Effector CD4-positive, alpha-beta T cell (primary cell): ENCODE data around the gene NEDD8.
A peak's percentile ranks its signal among the peaks of the same experiment; 100 is the strongest.
"Not testable (repeated sequence)": the region's sequence is repeated elsewhere in the genome, so short reads cannot be mapped to it uniquely, and the experiment has no call there.

ENCODE experiments used
- DNase-seq: peaks from one replicate; pipeline ENCODE4 v3.0.0-alpha.2; 2020

Gene NEDD8

DNA sequence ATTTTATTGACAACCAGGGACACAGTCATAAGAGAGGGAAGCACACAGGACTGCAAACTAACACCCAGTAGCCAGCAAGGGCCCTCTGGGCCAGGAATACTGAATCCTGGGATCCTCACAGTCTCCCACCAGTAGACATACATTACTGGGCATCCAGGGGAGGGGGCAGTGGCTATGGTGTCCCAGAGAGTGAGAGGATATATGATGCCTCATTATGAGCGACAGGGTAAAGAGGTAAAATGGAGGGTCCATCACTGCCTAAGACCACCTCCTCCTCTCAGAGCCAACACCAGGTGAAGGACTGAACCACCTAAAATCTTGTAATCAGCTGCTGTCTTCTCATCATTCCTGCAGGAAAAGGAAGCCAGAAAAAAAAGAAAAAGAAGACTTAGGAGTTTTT is 15.3 kb downstream of the NEDD8 start:
- not testable (repeated sequence) for DNase-seq

DNA sequence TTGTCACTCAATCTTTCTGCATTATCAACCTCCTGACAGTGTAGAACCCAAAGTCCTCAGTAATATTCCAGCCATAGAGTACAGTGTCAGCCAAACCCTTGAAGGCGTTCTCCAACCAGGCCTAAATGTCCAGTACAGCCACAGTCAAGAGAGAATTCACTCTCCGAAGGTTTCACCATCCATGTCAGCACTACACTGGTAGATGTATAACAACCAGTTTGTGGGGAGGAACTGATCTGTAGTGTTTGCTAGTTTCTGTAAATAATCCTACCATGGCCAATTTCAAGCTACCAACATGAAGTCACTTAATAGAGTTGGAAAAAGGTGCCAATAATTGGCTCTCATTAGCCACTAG is 15.8 kb downstream of the NEDD8 start:
- no peak for DNase-seq

DNA sequence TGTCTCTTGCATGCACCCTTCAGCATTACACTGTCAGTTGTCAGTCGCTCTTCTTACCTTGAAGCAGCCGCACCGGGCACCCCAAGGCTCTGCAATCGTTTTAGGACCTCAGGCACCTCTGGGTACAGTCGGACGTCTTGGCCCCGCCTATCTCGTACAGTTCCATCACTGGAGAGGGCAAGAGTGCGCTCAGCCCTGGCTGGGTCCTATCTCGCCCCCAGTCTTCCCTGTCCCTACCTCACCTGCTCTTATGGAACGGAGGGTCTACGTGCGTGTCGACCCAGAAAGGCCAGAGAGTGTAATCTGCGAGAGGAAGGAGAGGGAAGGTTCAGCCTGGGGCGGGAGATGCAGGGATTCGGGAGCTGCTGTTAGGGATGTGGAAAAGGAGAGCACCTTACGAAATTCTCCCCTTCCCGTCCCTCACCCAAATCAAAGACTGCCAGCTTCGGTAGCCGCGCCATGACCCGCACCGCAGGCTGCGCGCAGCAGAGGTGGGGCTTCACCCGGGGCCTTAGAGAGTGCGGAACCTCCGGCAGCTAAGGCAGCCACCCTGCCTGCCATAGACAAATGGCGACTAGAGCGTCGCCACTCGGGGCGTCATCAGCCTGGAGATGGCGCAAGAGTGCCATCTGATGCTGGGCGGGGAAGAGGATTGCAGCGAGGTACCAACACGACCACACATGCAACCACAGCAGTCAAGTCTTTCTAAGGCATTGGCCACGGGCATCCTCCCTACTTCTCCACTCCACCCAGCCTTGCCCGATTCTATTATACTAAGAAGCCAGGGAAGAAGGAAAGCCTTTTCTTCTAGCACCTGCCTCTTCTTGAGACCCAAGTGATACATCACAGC is 16.4 kb downstream of the NEDD8 start, which contains the start of gene MDP1:
Gene MDP1 (minus strand): TSS at position 572 of the 850 bp plus-strand sequence. CDS start 111 bp downstream, at position 461.
- DNase-seq = peak; percentile 85

DNA sequence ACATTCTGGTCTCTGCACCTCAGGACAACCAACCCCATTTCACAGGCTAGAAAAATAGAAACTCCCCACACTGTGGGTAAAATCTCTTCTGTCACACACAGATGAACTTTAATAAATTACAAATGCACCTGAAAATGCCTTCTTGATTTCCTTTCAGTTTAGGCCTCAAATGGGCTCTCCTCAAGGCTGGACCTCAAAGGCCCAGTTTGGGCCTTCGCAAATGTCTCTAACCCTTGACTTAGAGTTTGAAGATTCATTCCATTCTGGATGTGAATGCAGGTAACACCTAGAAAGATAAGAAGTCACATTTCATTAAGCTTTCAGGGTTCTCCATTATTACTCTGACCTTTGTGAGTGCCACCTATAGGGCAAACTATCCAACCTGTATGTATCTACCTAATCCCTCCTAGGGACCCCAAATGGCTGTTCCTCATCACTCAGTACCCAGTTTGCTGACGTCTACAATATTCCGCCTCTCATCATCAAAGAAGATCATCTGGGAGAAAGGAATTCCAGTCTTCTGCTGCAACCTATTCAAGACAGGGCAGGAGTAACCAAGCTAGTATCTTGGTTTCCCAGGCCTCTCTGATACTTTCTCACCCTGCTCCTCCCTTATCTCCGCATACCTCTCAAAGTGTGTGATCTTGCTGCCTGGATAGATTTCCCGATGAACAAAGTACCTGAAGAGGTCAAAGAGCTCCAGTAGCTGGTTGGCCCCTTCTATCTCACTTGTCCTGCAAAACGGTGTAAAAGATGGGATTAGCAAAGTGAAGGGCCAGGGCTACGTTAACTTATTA is 18.1 kb downstream of the NEDD8 start:
- DNase-seq = no peak

DNA sequence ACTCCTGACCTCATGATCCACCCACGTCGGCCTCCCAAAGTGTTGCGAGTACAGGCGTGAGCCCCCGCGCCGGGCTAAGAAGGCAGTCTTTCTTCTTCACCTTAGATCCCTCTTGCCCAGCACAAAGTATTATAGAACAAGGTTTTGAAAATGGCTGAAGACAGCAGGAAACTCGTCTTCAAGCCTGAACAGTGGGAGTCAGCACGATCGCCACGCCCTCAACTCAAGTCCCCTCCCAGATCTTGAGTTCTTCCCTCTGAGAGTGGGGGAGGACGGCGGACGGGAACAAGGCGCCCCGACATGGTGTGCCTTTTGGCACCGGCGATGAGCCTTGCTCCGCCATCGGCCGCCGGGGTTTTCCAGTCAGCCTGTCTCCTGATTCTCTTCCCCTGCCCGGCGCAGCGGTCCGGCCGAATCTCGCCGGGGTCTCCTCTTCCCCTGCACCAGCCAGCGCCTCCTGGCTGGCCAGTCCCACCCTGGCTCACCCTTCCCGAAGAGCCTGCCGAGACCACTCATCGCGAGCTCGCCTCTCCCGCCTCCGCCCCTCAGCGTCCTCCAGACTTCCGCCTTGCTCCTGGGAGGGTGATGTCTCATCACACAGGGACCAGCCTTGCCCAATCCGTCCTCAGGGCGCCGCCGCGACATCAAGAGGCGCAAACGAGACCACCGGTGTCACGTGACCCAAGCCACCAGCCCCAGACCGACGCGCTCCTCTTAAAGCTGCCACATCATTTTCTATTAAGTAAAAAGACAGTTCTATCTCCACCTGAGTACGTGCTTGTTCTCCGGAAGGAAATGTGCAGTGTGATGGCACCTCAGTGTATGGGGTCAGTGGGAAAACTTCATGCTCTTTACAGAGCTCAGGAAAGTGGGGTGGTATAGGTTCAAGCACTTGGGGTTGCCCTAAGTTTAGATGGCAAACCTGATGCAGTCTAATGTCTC is 19.0 kb downstream of the NEDD8 start, which contains the start of gene CHMP4A:
Gene CHMP4A (minus strand): TSS at position 565 of the 942 bp plus-strand sequence. CDS start 49 bp downstream, at position 516.
- DNase-seq = peak; percentile 97

DNA sequence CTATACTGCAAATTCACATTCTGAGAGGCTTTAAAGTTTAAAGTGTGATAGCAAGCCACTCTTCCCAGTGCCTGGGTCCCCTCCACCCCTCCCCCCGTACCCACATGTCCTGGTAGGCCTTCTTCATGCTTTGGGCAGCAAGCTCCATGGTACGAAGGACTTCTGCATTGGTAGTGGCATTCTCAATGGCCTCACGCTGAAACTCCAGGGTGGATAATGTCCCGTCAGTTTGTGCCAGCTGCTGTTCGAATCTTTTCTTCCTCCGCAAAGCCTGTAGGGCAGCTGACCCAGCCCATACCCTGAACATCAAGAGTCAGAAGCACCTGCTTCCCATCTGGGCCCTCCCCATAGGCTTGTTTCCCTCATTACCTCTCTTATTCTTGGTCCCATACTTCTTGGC is 20.9 kb downstream of the NEDD8 start:
- no peak for DNase-seq

DNA sequence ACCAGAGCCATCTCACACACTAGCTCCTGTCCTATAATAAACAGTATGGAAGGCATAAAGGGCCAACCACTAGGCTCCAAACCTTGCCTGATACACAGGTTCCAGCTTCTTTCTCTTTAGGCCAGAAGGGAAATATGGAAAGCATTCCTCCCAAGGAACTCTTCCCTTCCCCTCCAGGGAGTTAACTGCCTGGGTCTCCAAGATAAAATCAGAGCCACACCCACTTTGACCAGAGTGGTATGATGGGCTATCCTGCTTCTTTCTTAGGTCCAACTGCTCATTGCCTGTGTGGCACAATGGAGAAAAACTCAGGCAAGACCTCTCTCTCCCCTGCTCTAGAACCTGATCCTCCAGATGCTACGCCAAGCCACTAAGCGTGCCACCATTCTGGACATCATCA is 24.5 kb downstream of the NEDD8 start:
- DNase-seq = no peak

DNA sequence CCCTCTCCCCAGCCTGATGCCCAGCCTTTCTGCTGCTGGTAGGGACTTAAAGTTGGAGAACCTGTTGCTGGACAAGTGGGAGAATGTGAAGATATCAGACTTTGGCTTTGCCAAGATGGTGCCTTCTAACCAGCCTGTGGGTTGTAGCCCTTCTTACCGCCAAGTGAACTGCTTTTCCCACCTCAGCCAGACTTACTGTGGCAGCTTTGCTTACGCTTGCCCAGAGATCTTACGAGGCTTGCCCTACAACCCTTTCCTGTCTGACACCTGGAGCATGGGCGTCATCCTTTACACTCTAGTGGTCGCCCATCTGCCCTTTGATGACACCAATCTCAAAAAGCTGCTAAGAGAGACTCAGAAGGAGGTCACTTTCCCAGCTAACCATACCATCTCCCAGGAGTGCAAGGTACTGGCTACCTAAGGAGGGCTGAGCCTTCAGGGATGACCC is 25.0 kb downstream of the NEDD8 start:
- DNase-seq = no peak

DNA sequence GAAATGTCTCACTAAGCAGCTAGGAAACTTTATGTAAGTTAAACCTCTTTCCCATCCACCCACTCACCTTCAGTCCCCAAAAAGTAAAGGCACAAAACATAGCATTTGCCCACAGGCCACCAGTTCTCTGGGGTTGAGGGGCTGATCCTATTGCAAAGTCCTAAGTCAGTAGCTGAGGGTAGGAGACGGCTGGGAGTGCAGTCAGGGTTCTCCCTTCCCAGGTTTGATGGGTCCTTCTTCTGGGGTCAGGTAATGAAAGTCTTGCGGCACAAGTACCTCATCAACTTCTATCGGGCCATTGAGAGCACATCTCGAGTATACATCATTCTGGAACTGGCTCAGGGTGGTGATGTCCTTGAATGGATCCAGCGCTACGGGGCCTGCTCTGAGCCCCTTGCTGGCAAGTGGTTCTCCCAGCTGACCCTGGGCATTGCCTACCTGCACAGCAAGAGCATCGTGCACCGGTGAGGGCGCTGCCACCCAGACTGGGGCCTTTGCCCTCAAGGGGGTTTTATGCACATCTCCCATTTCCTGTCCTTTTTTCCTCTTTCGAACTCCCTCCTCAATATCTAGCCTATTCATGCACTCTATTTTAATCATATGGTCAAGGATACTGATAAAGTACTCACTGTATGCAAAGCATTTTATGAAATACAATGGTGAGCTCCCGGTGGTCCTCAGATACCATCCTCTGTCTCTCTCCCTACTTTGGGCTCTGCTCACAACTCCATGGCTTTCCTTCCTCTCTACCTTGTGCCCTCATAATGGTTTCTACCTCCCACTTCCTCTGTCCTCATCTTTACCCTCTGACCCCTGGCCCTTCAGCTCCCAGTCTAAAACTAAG is 25.7 kb downstream of the NEDD8 start:
- DNase-seq = no peak

DNA sequence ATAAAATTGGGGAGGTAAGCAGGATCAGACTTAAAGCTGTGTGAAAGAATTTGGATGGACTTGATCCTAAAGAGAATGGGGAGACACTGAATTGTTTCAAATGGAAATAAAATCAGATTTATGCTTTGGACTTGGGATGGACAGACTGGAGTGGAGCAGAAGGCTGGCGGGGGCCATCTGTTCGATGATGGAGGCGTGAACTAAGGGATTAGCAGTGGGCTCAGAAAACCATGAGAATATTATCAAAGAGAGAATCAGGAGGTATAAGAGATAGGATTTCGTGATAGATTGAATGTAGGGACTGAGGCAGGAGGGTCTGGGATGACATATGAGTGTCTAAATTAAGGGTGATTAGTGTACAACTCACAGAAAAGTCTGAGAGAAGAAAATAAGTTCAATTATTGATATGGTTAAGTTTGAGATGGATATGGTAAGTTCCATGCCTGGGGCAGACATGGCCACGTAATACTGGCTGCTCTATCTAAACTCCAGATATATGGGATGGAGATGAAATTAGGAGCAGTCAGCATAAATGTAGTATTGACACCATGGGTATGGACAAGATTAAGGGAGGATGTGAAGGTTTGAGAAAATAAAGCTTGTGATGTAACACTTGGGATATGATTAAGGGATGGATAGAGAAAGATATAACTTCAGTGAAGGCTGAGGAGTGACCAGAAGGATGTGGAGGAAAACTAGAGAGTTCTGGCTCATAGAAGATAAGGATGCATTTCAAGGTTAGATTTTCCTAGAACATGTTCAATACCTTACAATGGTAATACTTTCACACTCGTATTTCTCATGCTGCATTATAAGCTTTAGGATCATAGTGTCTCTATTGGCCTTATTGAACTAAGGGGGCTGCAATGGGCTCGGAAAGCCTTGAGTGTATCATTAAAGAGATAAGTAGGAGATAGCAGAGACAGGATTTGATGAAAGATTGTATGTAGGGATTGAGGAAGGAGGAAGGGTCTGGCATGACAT is 27.7 kb downstream of the NEDD8 start:
- no peak for DNase-seq

DNA sequence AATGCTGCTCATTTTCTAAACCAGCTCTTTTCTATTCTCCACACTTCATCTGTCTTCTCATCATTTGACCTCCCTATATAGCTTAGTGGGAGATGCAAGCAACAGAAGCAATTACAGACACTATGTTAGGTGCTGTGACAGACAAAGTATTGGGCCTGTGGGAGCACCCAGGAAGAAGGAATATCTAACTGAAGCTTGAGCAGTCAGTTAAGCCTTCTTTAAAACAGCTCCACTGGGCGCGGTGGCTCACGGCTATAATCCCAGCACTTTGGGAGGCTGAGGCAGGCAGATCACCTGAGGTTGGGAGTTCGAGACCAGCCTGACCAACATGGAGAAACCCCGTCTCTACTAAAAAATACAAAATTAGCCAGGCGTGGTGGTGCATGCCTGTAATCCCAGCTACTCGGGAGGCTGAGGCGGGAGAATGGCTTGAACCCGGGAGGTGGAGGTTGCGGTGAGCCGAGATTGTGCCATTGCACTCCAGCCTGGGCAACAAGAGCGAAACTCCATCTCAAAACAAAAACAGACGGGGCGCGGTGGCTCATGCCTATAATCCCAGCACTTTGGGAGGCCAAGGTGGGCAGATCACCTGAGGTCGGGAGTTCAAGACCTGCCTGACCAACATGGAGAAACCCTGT is 28.8 kb downstream of the NEDD8 start:
- DNase-seq = not testable (repeated sequence)

DNA sequence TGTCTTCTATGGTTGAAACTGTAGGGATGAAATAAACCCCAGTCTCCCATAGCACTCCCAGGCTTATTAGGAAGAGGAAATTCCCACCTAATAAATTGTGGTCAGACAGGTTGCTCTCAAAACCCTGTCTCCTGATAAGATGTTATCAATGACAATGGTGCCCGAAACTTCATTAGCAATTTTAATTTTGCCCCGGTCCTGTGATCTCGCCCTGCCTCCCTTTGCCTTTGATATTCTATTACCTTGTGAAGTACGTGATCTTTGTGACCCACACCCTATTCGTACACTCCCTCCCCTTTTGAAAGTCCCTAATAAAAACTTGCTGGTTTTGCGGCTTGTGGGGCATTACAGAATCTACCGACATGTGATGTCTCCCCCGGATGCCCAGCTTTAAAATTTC is 29.6 kb downstream of the NEDD8 start:
- DNase-seq = not testable (repeated sequence)

DNA sequence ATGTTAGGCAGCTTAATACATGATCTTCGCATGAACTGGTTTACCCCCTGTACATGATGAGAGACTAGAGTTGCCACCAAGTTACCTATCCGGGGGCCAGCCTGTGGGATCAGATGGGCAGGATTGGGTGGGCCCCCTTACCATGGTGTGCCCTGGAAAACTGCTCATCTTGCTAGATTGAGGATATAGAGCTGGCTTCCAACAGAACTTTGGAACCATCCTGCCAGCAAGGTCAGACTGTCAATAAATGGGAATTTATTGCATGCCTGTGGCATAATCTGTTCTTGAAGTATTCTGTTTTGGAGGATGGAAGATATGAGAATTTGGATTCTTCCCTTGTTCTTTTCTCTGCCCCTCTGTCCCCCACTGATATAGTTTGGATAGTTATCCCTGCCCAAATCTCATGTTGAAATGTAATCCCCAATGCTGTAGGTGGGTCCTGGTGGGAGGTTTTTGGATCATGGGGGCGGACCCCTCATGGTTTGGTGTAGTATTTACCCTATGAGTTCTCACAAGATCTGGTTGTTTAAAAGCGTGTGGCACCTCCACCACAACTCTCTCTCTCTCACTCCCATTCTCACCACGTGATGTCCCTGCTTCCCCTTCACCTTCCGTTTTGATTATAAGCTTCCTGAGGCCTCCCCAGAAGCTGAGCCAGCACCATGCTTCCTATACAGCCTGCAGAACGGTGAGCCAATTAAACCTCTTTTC is 33.2 kb downstream of the NEDD8 start:
- no peak for DNase-seq

DNA sequence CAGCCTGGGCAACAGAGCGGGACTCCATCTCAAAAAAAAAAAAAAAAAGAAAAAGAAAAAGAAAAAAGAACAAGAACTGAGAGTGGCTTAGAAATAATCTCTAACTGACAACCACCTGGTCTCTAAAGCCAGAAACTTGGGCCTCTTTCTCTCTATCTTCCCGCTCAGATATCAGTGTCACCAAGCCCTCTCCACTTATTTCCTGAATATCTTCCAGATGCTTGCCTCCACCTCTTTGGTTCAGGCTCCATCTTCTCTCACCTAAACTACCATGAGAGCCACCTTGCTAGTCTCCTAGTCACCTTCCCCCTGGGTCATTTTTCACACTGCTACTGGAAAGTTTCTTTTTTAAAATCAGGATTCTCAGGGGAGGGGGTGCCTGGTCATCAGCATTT is 35.1 kb downstream of the NEDD8 start:
- DNase-seq = no peak

DNA sequence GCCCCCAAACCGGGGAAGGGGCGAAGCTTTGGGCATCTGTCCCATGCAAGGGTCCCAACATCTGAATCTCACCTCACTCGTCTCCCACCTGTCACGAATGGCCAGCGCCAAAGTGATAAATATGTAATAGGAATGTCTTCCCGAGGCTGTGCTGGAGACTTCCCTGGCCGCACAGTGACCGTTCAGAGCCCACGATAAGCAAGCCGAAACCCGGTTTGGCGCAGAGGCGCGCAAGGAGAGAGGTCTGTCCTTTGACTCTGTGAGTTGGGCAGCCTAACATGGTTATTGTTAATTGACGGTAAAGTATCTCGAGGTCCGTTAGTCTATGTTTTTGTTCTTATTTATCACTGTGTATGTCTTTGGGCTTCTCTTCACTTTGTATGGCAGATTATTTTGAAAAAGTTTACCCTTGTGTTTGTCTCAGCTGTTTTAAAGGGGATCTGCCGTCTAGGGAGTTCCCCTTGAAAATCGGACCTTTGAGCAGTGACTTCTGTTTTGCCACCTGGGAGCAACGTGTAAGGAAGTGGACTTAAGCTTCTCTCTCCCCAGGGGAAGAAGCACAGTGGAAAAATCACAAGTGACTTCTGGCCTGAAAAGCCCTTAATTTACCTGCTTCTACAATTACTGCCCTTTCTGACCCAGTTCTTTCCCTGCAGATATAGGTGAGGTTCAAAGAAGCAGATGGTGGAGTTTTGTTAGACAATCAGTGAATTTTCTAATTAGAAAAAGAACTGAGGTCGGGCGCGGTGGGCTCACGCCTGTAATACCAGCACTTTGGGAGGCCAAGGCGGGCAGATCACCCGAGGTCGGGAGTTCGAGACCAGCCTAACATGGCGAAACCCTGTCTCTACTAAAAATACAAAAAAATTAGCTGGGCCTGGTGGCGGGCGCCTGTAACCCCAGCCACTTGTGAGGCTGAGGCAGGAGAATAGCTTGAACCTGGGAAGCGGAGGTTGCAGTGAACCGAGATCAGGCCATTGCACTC is 35.8 kb downstream of the NEDD8 start:
- DNase-seq = no peak

DNA sequence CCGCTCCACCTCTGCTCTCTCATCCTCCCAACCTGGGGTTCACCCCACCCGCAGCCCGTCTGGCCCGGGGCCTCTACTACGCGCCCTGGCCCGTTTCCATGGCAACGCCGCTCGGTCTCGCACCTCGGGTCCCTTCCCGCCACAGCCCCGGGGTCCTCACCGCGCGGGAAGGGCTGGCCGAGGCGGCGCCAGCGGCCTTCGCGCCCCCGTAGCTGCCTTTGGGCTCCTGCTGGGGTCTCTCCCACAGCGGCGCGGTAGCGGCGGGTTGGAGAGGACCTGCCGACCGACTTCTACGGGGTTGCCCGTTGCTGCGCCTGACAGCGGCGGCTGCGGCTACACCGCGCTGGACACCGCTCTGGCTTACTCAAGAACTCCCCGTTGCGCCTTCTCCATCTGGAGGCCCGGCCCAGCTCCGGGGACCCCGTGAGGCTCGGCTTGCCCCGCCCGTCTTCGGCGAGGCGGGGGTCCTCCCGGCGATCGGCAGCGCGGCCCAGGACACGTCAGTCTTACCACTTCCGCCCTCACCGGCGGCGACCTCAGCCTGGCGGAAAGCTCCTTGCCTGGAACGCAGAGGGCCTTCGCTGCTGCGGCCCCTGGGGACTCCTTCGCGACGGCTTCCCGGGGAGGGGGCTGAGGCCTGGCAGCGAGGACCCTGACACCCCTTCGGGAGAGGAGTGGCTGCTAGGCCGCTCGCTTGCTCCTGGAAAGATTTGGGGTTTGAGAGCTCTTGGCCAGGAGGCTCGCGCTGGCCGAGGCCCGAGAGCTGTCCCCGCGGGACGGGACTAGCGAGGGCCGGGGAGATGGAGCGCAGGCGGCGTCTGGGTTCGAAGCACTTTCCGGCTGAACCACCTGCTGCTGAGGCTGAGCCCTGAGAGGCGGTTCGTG is 36.7 kb downstream of the NEDD8 start, which contains the start of gene TM9SF1:
Gene TM9SF1 (minus strand): TSS at position 256 of the 885 bp plus-strand sequence. CDS start 422 bp downstream, outside the sequence.
- peak; percentile 87 for DNase-seq

DNA sequence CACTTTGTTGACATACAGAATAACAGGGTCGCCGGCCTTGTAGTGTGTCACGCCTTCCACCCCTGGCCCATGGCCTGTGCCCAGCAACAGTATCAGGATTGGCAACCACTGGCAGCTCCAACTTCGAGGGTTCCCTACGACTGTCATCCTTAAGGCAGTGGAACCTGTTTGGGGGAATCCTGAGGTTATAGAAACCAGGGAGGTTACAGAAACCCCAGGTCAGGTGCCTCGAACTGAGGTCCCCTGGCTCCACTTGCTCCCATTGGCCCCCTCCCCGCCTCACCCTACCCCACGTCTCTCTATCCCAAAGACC is 37.3 kb downstream of the NEDD8 start:
- DNase-seq = no peak
